HepG2 (cell line): ENCODE results near the gene DDX39B. TPM values are rescaled to one million over a fixed set of nuclear protein-coding genes. Genes with fewer than 3 reads are reported as not detected.
A peak's percentile ranks its signal among the peaks of the same experiment; 100 is the strongest.

Experiments
- AKNA ChIP-seq: sonication (generic); formaldehyde crosslinking; IDR thresholded peaks from 2 replicates; pipeline ENCODE4 v1.4.0; 2020; ENCODE audit warnings: missing genetic modification reagents, borderline replicate concordance
- ARNT ChIP-seq: fragments of 450-650 bp; IDR thresholded peaks from 2 replicates; pipeline ENCODE4 v1.6.1; 2017
- ATF5 ChIP-seq: sonication (generic); formaldehyde crosslinking; IDR thresholded peaks from 2 replicates; pipeline ENCODE4 v1.4.0; 2020; ENCODE audit warnings: mild to moderate bottlenecking, low read depth, missing genetic modification reagents
- FOXP4 ChIP-seq: sonication (generic); formaldehyde crosslinking; IDR thresholded peaks from 2 replicates; pipeline ENCODE4 v1.4.0; 2020; ENCODE audit warnings: missing genetic modification reagents
- MLLT10 ChIP-seq: sonication (generic); formaldehyde crosslinking; IDR thresholded peaks from 2 replicates; pipeline ENCODE4 v1.4.0; 2020; ENCODE audit warnings: missing genetic modification reagents
- NKX3-1 ChIP-seq: sonication (generic); formaldehyde crosslinking; IDR thresholded peaks from 2 replicates; pipeline ENCODE4 v1.5.0; 2020; ENCODE audit warnings: missing genetic modification reagents
- NRL ChIP-seq: sonication (generic); formaldehyde crosslinking; IDR thresholded peaks from 2 replicates; pipeline ENCODE4 v1.5.0; 2020; ENCODE audit warnings: missing genetic modification reagents, mild to moderate bottlenecking, moderate library complexity, borderline replicate concordance
- PATZ1 ChIP-seq: sonication (generic); formaldehyde crosslinking; IDR thresholded peaks from 2 replicates; pipeline ENCODE4 v1.4.0; 2020; ENCODE audit warnings: missing genetic modification reagents
- PHB2 ChIP-seq: fragments of 450-650 bp; IDR thresholded peaks from 2 replicates; pipeline ENCODE4 v1.6.1; 2018; ENCODE audit not compliant: partially characterized antibody
- SOX6 ChIP-seq, 2 experiments: fragments of 450-650 bp in 1 of 2; sonication (generic) in 1 of 2; formaldehyde crosslinking in 1 of 2; IDR thresholded peaks; 2 replicates each; pipeline versions ENCODE4 v1.4.0 to v1.6.1; 2017 to 2020; ENCODE audit warnings: antibody characterized with exemption in 1 of 2, mild to moderate bottlenecking in 1 of 2, missing genetic modification reagents in 1 of 2
- TARDBP ChIP-seq: sonication (generic); formaldehyde crosslinking; IDR thresholded peaks from 2 replicates; pipeline ENCODE4 v1.8.0; 2022; ENCODE audit warnings: mild to moderate bottlenecking, missing genetic modification reagents
- TBX2 ChIP-seq: sonication (generic); formaldehyde crosslinking; IDR thresholded peaks from 2 replicates; pipeline ENCODE4 v1.5.0; 2020; ENCODE audit warnings: missing genetic modification reagents, mild to moderate bottlenecking, borderline replicate concordance
- TEF ChIP-seq: sonication (generic); formaldehyde crosslinking; IDR thresholded peaks from 2 replicates; pipeline ENCODE4 v1.5.0; 2020; ENCODE audit warnings: missing genetic modification reagents
- ZBTB34 ChIP-seq: sonication (generic); formaldehyde crosslinking; IDR thresholded peaks from 2 replicates; pipeline ENCODE4 v1.8.0; 2022; ENCODE audit warnings: mild to moderate bottlenecking, missing genetic modification reagents
- ZNF703 ChIP-seq: sonication (generic); formaldehyde crosslinking; IDR thresholded peaks from 2 replicates; pipeline ENCODE4 v1.5.1; 2020; ENCODE audit warnings: missing genetic modification reagents, mild to moderate bottlenecking, moderate library complexity, borderline replicate concordance
- ZSCAN31 ChIP-seq: sonication (generic); formaldehyde crosslinking; IDR thresholded peaks from 2 replicates; pipeline ENCODE4 v1.5.0; 2020; ENCODE audit warnings: low read depth, mild to moderate bottlenecking, missing genetic modification reagents
- polyA plus RNA-seq, 8 experiments: library from polyadenylated mRNA; depleted of rRNA in 3 of 8; stranded (reverse) in 7 of 8; unstranded in 1 of 8; fragments of >200 nt; fragmentation: Illumina TruSeq in 4 of 8; extraction: Trizol in 4 of 8; gene quantifications; 2 replicates each; pipeline versions ENCODE4 v1.2.1 to v1.2.3, GENCODE V29; 2011 to 2016; ENCODE audit warnings: low read depth in 4 of 8, missing spikeins in 1 of 8, mixed read lengths in 1 of 8; ENCODE audit not compliant: insufficient read depth in 1 of 8
- total RNA-seq, 5 experiments: library from RNA; depleted of rRNA; stranded (reverse); fragments of >200 nt; fragmentation: Illumina TruSeq; extraction: Trizol; gene quantifications; 2 replicates each; pipeline ENCODE4 v1.2.3, GENCODE V29; 2016; ENCODE audit warnings: low read depth in 1 of 5

Gene DDX39B
- total and polyA plus RNA-seq, 2 of the 13 experiments (the other 11 are each of a cell fraction or from before 2014, with no cell fraction given), result 570 to 678 TPM

- TF ChIP-seq AKNA (CRISPR knock-in tag) (no peak), PATZ1 (CRISPR knock-in tag) (no peak; the same call in 1 of the 2 replicates), MLLT10 (CRISPR knock-in tag) (no peak), ATF5 (CRISPR knock-in tag) (no peak), ZNF703 (CRISPR knock-in tag) (no peak), FOXP4 (CRISPR knock-in tag) (no peak), NRL (CRISPR knock-in tag) (no peak), ZSCAN31 (0 out of 2 replicates have a peak, but pooled peaks have one; percentile 0), TEF (no peak), TBX2 (0 out of 2 replicates have a peak, but pooled peaks have one; percentile 9), ARNT (no peak), ZBTB34 (CRISPR knock-in tag) (no peak), NKX3-1 (no peak), PHB2 (no peak), SOX6 (IDR thresholded peaks at IDR 0.05) (no peak), SOX6 (CRISPR knock-in tag; IDR thresholded peaks at IDR 0.05) (no peak), TARDBP (CRISPR knock-in tag) (no peak)
Observed at GRCh38 chr6:31547727-31548543, 6.1 kb upstream of the DDX39B start (continued).
